GM20000 (cell line): Measurements from ENCODE around the gene SRPRB.

Experiments
- DNase-seq: peaks from one replicate; pipeline ENCODE4 v3.0.0; 2012; ENCODE audit warnings: low spot score
- CTCF ChIP-seq: IDR thresholded peaks from 2 replicates; pipeline ENCODE4 v1.5.1; 2012; ENCODE audit warnings: mild to moderate bottlenecking, control low read depth; ENCODE audit errors: extremely low read depth, missing control alignments

The SRPRB gene

GRCh38 chr3:133829310-133829707 lies 23.7 kb downstream of the SRPRB start:
- no peak for TF ChIP-seq CTCF
- no peak for DNase-seq

- TF ChIP-seq CTCF: no peak
- no peak for DNase-seq
Measured at GRCh38 chr3:133830071-133830470, 24.5 kb downstream of the SRPRB start.

GRCh38 chr3:133831966-133832801 lies 26.6 kb downstream of the SRPRB start:
- no peak for DNase-seq
- no peak for TF ChIP-seq CTCF

- TF ChIP-seq CTCF: no peak
Measured at GRCh38 chr3:133832802-133833144, 27.2 kb downstream of the SRPRB start.

GRCh38 chr3:133833267-133833666 lies 27.7 kb downstream of the SRPRB start:
- no peak for DNase-seq
- no peak for TF ChIP-seq CTCF

More at GRCh38 chr3:133832802-133833144, 27.2 kb downstream of the SRPRB start:
- DNase-seq: no peak

GRCh38 chr3:133833880-133834620 lies 28.4 kb downstream of the SRPRB start:
- TF ChIP-seq CTCF: no peak
- DNase-seq: no peak
